Measurements from ENCODE around the gene PHC2. TPM values are rescaled to one million over a fixed set of nuclear protein-coding genes. Genes with fewer than 3 reads are reported as not detected.

Gene PHC2
- total and polyA plus RNA-seq, 2 of the 13 experiments (the other 11 are each of a cell fraction or from before 2014, with no cell fraction given), result 52.5 to 84.9 TPM

GRCh38 chr1:33365560-33365997 is 65.3 kb downstream of the PHC2 start:
- POLR2A ChIA-PET, result interaction anchor here (1.0 to 2.4 kb wide), 4 partner anchors 15 to 108 kb away, joined by 3 to 15 read pairs (median 12); no protein-coding TSS in a partner anchor
- H3K27me3 ChIP-seq (ENCODE audit: control insufficient read depth in 1 of 2, insufficient read depth in 2 of 2, low read length in 2 of 2), result peaks cover 0 to 16% of the 10 kb centered on the region in 2 experiments; a peak in 2 of 5 replicates
- H3K4me1 ChIP-seq (ENCODE audit: insufficient read depth, low read length), result peaks cover 52% of the 10 kb centered on the region
- ATAC-seq, result no peak
- intact Hi-C loops (cut with micrococcal nuclease; ENCODE audit: unreplicated experiment), result loop anchor here (10.0 kb wide), 1 partner anchor 251 kb away; no protein-coding TSS in a partner anchor
- H3K27ac ChIP-seq (ENCODE audit: extremely low read length, insufficient read depth, low read length), result no peak overlapping the region
- CTCF ChIA-PET (ENCODE audit: low intra/inter-chr PET ratio, low total read pairs), result no interaction called here
- no peak for FAIRE-seq
- H3K9me3 ChIP-seq (ENCODE audit: low read length), result no peaks in the 10 kb centered on the region
- H3K36me3 ChIP-seq (replicated peaks in 1 of 2; ENCODE audit: control insufficient read depth in 1 of 2, insufficient read depth in 2 of 2, low read length in 2 of 2), result no peaks in the 10 kb centered on the region
- no peaks in the 10 kb centered on the region for H3K79me2 ChIP-seq (ENCODE audit: insufficient read depth, low read length)
- H4K20me1 ChIP-seq (ENCODE audit: insufficient read depth, low read length), result peaks cover 3% of the 10 kb centered on the region; the same call in 1 of the 2 replicates
- H3K9ac ChIP-seq (ENCODE audit: insufficient read depth, low read depth, low read length), result no peak overlapping the region
- in situ Hi-C loops (cut with HindIII; ENCODE audit: extremely low pct_ligation_motif_present, low pct_unique_long_range_greater_than_20kb), result loop anchor here (5.0 kb wide), 2 partner anchors 68 to 148 kb away; no protein-coding TSS in a partner anchor
- H3K4me2 ChIP-seq (ENCODE audit: low read depth, low read length), result peak overlapping the region; percentile 56
- WGBS (ENCODE audit: low lambda C conversion rate), result 19% methylated on average over 8 of the region's 9 CpGs
- TF ChIP-seq, protein P1, sequence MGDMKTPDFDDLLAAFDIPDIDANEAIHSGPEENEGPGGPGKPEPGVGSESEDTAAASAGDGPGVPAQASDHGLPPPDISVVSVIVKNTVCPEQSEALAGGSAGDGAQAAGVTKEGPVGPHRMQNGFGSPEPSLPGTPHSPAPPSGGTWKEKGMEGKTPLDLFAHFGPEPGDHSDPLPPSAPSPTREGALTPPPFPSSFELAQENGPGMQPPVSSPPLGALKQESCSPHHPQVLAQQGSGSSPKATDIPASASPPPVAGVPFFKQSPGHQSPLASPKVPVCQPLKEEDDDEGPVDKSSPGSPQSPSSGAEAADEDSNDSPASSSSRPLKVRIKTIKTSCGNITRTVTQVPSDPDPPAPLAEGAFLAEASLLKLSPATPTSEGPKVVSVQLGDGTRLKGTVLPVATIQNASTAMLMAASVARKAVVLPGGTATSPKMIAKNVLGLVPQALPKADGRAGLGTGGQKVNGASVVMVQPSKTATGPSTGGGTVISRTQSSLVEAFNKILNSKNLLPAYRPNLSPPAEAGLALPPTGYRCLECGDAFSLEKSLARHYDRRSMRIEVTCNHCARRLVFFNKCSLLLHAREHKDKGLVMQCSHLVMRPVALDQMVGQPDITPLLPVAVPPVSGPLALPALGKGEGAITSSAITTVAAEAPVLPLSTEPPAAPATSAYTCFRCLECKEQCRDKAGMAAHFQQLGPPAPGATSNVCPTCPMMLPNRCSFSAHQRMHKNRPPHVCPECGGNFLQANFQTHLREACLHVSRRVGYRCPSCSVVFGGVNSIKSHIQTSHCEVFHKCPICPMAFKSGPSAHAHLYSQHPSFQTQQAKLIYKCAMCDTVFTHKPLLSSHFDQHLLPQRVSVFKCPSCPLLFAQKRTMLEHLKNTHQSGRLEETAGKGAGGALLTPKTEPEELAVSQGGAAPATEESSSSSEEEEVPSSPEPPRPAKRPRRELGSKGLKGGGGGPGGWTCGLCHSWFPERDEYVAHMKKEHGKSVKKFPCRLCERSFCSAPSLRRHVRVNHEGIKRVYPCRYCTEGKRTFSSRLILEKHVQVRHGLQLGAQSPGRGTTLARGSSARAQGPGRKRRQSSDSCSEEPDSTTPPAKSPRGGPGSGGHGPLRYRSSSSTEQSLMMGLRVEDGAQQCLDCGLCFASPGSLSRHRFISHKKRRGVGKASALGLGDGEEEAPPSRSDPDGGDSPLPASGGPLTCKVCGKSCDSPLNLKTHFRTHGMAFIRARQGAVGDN (CRISPR knock-in tag; IDR thresholded peaks at IDR 0.05), result peak; percentile 38; the same call in 1 of the 2 replicates
- no peak for TF ChIP-seq ZZZ3 (CRISPR knock-in tag; IDR thresholded peaks at IDR 0.05; ENCODE audit: borderline replicate concordance)
- H2AFZ ChIP-seq (ENCODE audit: low read length), result no peak overlapping the region
- no TSS peak for BruUV-seq (replicated peaks)
- no peak for DNase-seq (ENCODE audit: low spot score)
- peak overlapping the region in 1 of 3 experiments; percentile 26; a peak in 2 of 6 replicates for H3K4me3 ChIP-seq (replicated peaks in 1 of 3; ENCODE audit: insufficient read depth in 1 of 3, low read depth in 2 of 3, low read length in 3 of 3)

DNA sequence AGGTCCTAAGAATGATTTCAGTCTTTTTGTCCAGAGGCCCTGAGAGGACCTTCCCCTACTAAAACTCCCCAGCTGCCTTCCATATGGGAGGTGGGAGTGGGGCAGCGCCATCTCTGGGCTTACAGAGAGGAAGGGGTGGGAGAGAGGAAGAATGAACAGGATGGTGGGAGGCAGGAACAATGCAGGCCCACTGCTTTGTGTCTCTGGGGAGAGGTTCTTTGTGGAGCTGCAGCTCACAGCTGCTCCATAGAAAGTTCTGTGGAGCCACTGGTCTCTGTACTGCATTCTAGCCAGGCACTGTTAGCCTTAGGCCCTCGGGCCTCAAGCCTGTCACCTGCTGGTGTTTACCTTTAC is 66.4 kb downstream of the PHC2 start:
- in situ Hi-C loops (cut with HindIII; ENCODE audit: extremely low pct_ligation_motif_present, low pct_unique_long_range_greater_than_20kb), result no loop called here
- ChIA-PET POLR2A (interaction anchor here (1.0 to 2.4 kb wide), 7 partner anchors 11 to 107 kb away, joined by 3 to 15 read pairs (median 3); no protein-coding TSS in a partner anchor), CTCF (ENCODE audit: low intra/inter-chr PET ratio, low total read pairs) (no interaction called here)
- Histone ChIP-seq H3K27ac (ENCODE audit: extremely low read length, insufficient read depth, low read length) (no peak overlapping the region), H3K9me3 (ENCODE audit: low read length) (no peaks in the 10 kb centered on the region), H3K4me3 (replicated peaks in 1 of 3; ENCODE audit: insufficient read depth in 1 of 3, low read depth in 2 of 3, low read length in 3 of 3) (peak overlapping the region in 1 of 3 experiments; percentile 39; a peak in 1 of 6 replicates), H3K27me3 (ENCODE audit: control insufficient read depth in 1 of 2, insufficient read depth in 2 of 2, low read length in 2 of 2) (peaks cover 0 to 16% of the 10 kb centered on the region in 2 experiments; a peak in 2 of 5 replicates), H3K36me3 (replicated peaks in 1 of 2; ENCODE audit: control insufficient read depth in 1 of 2, insufficient read depth in 2 of 2, low read length in 2 of 2) (no peaks in the 10 kb centered on the region), H2AFZ (ENCODE audit: low read length) (no peak overlapping the region), H3K4me2 (ENCODE audit: low read depth, low read length) (peak overlapping the region; percentile 56), H4K20me1 (ENCODE audit: insufficient read depth, low read length) (peaks cover 3% of the 10 kb centered on the region; the same call in 1 of the 2 replicates), H3K79me2 (ENCODE audit: insufficient read depth, low read length) (no peaks in the 10 kb centered on the region), H3K4me1 (ENCODE audit: insufficient read depth, low read length) (peaks cover 52% of the 10 kb centered on the region), H3K9ac (ENCODE audit: insufficient read depth, low read depth, low read length) (no peak overlapping the region)
- BruUV-seq (replicated peaks), result no TSS peak
- 10% methylated on average over 1 of the region's 2 CpGs for WGBS (ENCODE audit: low lambda C conversion rate)
- intact Hi-C loops (cut with micrococcal nuclease; ENCODE audit: unreplicated experiment), result loop anchor here (10.0 kb wide), 1 partner anchor 250 kb away; no protein-coding TSS in a partner anchor
- FAIRE-seq, result no peak
- TF ChIP-seq XRCC5 (optimal IDR thresholded peaks at IDR 0.05; ENCODE audit: low read length) (peak; percentile 14), ZNF703 (CRISPR knock-in tag; IDR thresholded peaks at IDR 0.05; ENCODE audit: borderline replicate concordance) (no peak), SMAD9 (CRISPR knock-in tag; IDR thresholded peaks at IDR 0.05) (no peak), ZBTB20 (CRISPR knock-in tag; IDR thresholded peaks at IDR 0.05; ENCODE audit: borderline replicate concordance, low read depth) (no peak)
- TF ChIP-seq, protein P2, sequence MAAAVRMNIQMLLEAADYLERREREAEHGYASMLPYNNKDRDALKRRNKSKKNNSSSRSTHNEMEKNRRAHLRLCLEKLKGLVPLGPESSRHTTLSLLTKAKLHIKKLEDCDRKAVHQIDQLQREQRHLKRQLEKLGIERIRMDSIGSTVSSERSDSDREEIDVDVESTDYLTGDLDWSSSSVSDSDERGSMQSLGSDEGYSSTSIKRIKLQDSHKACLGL (CRISPR knock-in tag; IDR thresholded peaks at IDR 0.05), result 0 out of 2 replicates have a peak, but pooled peaks have one; percentile 26
- TF ChIP-seq, protein P3, sequence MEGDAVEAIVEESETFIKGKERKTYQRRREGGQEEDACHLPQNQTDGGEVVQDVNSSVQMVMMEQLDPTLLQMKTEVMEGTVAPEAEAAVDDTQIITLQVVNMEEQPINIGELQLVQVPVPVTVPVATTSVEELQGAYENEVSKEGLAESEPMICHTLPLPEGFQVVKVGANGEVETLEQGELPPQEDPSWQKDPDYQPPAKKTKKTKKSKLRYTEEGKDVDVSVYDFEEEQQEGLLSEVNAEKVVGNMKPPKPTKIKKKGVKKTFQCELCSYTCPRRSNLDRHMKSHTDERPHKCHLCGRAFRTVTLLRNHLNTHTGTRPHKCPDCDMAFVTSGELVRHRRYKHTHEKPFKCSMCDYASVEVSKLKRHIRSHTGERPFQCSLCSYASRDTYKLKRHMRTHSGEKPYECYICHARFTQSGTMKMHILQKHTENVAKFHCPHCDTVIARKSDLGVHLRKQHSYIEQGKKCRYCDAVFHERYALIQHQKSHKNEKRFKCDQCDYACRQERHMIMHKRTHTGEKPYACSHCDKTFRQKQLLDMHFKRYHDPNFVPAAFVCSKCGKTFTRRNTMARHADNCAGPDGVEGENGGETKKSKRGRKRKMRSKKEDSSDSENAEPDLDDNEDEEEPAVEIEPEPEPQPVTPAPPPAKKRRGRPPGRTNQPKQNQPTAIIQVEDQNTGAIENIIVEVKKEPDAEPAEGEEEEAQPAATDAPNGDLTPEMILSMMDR (CRISPR knock-in tag; IDR thresholded peaks at IDR 0.05), result peak; percentile 9; the same call in 1 of the 2 replicates
- no peak for DNase-seq (ENCODE audit: low spot score)
- ATAC-seq, result peak; percentile 55

Data from HepG2 (cell line).